Inflammatory macrophage treated with lipopolysaccharide for 4 hours (primary cell): ENCODE measurements around the gene ZBTB17.
A peak's percentile ranks its signal among the peaks of the same experiment; 100 is the strongest.
"Not testable (repeated sequence)": the region's sequence is repeated elsewhere in the genome, so short reads cannot be mapped to it uniquely, and the experiment has no call there.

Experiments used
- DNase-seq: peaks from one replicate; pipeline ENCODE4 v3.0.0-alpha.2; 2020

Gene ZBTB17

GRCh38 chr1:16010837-16011236 is 34.9 kb upstream of the ZBTB17 start:
- no peak for DNase-seq

- DNase-seq: no peak
Measured at GRCh38 chr1:16009678-16010077, 33.8 kb upstream of the ZBTB17 start.

GRCh38 chr1:16009030-16009460 is 33.1 kb upstream of the ZBTB17 start:
- peak; percentile 63 for DNase-seq

- no peak for DNase-seq
Measured at GRCh38 chr1:16007671-16008341, 31.9 kb upstream of the ZBTB17 start.

GRCh38 chr1:16006552-16007485 is 30.9 kb upstream of the ZBTB17 start:
- DNase-seq: peak; percentile 22

- no peak for DNase-seq
Measured at GRCh38 chr1:16006010-16006409, 30.1 kb upstream of the ZBTB17 start.

GRCh38 chr1:16005597-16005996 is 29.7 kb upstream of the ZBTB17 start:
- no peak for DNase-seq

- DNase-seq: not testable (repeated sequence)
Measured at GRCh38 chr1:16001274-16001673, 25.4 kb upstream of the ZBTB17 start.

- no peak for DNase-seq
Measured at GRCh38 chr1:15998929-15999328, 23.0 kb upstream of the ZBTB17 start.

GRCh38 chr1:15997637-15998280 is 21.9 kb upstream of the ZBTB17 start:
- no peak for DNase-seq

GRCh38 chr1:15997076-15997585 is 21.2 kb upstream of the ZBTB17 start:
- no peak for DNase-seq

GRCh38 chr1:15994590-15995351 is 18.9 kb upstream of the ZBTB17 start:
- DNase-seq: peak; percentile 76

- DNase-seq: no peak
Measured at GRCh38 chr1:15994081-15994480, 18.2 kb upstream of the ZBTB17 start.

GRCh38 chr1:15993666-15994065 is 17.8 kb upstream of the ZBTB17 start:
- no peak for DNase-seq

GRCh38 chr1:15992582-15993500 is 16.9 kb upstream of the ZBTB17 start:
- DNase-seq: no peak

GRCh38 chr1:15992187-15992553 is 16.3 kb upstream of the ZBTB17 start:
- DNase-seq: no peak

GRCh38 chr1:15991427-15992186 is 15.7 kb upstream of the ZBTB17 start:
- no peak for DNase-seq

- no peak for DNase-seq
Measured at GRCh38 chr1:15989776-15990175, 13.9 kb upstream of the ZBTB17 start.

GRCh38 chr1:15988856-15989736 is 13.2 kb upstream of the ZBTB17 start:
- DNase-seq: no peak
